Osteoblast (primary cell): ENCODE measurements around the gene SLC12A5. TPM values are rescaled to one million over a fixed set of nuclear protein-coding genes. Genes with fewer than 3 reads are reported as not detected.
A peak's percentile ranks its signal among the peaks of the same experiment; 100 is the strongest.

ENCODE experiments used
- DNase-seq: peaks from one replicate; pipeline ENCODE4 v3.0.0; 2011; ENCODE audit warnings: low spot score, mixed read lengths; ENCODE audit not compliant: insufficient read length; ENCODE audit errors: missing footprints
- H2AFZ ChIP-seq: 2 replicates; pipeline ENCODE4 v1.6.0; 2011; ENCODE audit warnings: mild to moderate bottlenecking, low read length
- H3K27ac ChIP-seq: 2 replicates; pipeline ENCODE4 v1.5.1; 2011; ENCODE audit warnings: mild to moderate bottlenecking, low read depth, low read length, moderate library complexity
- H3K27me3 ChIP-seq: 2 replicates; pipeline ENCODE4 v1.6.0; 2012; ENCODE audit warnings: mild to moderate bottlenecking, control low read depth, inconsistent platforms, low read length, moderate library complexity; ENCODE audit not compliant: insufficient read depth
- H3K36me3 ChIP-seq: 2 replicates; pipeline ENCODE4 v1.5.1; 2011; ENCODE audit warnings: mild to moderate bottlenecking, low read length, control low read depth, moderate library complexity; ENCODE audit not compliant: insufficient read depth
- H3K4me1 ChIP-seq: 2 replicates; pipeline ENCODE4 v1.5.1; 2011; ENCODE audit warnings: mild to moderate bottlenecking, low read length, control low read depth, moderate library complexity; ENCODE audit not compliant: insufficient read depth
- H3K4me2 ChIP-seq: 2 replicates; pipeline ENCODE4 v1.6.0; 2011; ENCODE audit warnings: mild to moderate bottlenecking, low read length; ENCODE audit not compliant: insufficient read depth
- H3K4me3 ChIP-seq: fragments of 200-600 bp; sonication (generic); 3 replicates; pipeline ENCODE4 v1.5.1; 2012; ENCODE audit warnings: mild to moderate bottlenecking, low read length, inconsistent platforms; ENCODE audit not compliant: insufficient read depth
- H3K79me2 ChIP-seq: 2 replicates; pipeline ENCODE4 v1.6.0; 2012; ENCODE audit warnings: mild to moderate bottlenecking, low read length, control low read depth, inconsistent platforms; ENCODE audit not compliant: insufficient read depth
- H3K9me3 ChIP-seq: 2 replicates; pipeline ENCODE4 v1.5.1; 2011; ENCODE audit warnings: low read depth, low read length, control low read depth
- H4K20me1 ChIP-seq: 2 replicates; pipeline ENCODE4 v1.6.0; 2012; ENCODE audit warnings: mild to moderate bottlenecking, low read length, control low read depth; ENCODE audit not compliant: insufficient read depth
- CTCF ChIP-seq: IDR thresholded peaks from 2 replicates; pipeline ENCODE4 v1.5.1; 2011; ENCODE audit warnings: mild to moderate bottlenecking, low read depth, low read length, moderate library complexity; ENCODE audit errors: extremely low read depth
- total RNA-seq: library from RNA; depleted of rRNA; stranded (reverse); fragments of >200 nt; gene quantifications from 2 replicates; pipeline ENCODE4 v1.2.3, GENCODE V29; 2012

The SLC12A5 gene
- total RNA-seq, 1 donor: under 0.01 TPM

GRCh38 chr20:46057856-46058598 lies 29.0 kb downstream of the SLC12A5 start:
- peak overlapping the region; percentile 63 for H3K4me3 ChIP-seq
- H3K4me2 ChIP-seq: peak overlapping the region; percentile 83
- DNase-seq: peak; percentile 90
- peaks cover 6% of the 10 kb centered on the region for H3K4me1 ChIP-seq
- peaks cover 61% of the 10 kb centered on the region for H4K20me1 ChIP-seq
- no peak overlapping the region for H3K27ac ChIP-seq
- no peaks in the 10 kb centered on the region for H3K79me2 ChIP-seq
- peak; percentile 47 for TF ChIP-seq CTCF
- peak overlapping the region; percentile 42 for H2AFZ ChIP-seq
- H3K36me3 ChIP-seq: peaks cover 22% of the 10 kb centered on the region
- peaks cover 20% of the 10 kb centered on the region for H3K27me3 ChIP-seq
- no peaks in the 10 kb centered on the region for H3K9me3 ChIP-seq

- H4K20me1 ChIP-seq: peaks cover 61% of the 10 kb centered on the region
- H3K27ac ChIP-seq: no peak overlapping the region
- H3K36me3 ChIP-seq: peaks cover 30% of the 10 kb centered on the region
- H3K9me3 ChIP-seq: no peaks in the 10 kb centered on the region
- peak; percentile 80 for DNase-seq
- no peak for TF ChIP-seq CTCF
- H3K4me2 ChIP-seq: peak overlapping the region; percentile 83
- H2AFZ ChIP-seq: no peak overlapping the region
- H3K4me1 ChIP-seq: peaks cover 6% of the 10 kb centered on the region
- H3K79me2 ChIP-seq: no peaks in the 10 kb centered on the region
- H3K27me3 ChIP-seq: peaks cover 20% of the 10 kb centered on the region
- H3K4me3 ChIP-seq: peak overlapping the region; percentile 63
Observed at GRCh38 chr20:46058599-46059281, 29.7 kb downstream of the SLC12A5 start.

- no peak overlapping the region for H3K4me3 ChIP-seq
- H3K9me3 ChIP-seq: no peaks in the 10 kb centered on the region
- H3K27me3 ChIP-seq: peaks cover 20% of the 10 kb centered on the region
- no peaks in the 10 kb centered on the region for H3K79me2 ChIP-seq
- H3K4me1 ChIP-seq: peaks cover 6% of the 10 kb centered on the region
- peaks cover 69% of the 10 kb centered on the region for H4K20me1 ChIP-seq
- peak; percentile 72 for DNase-seq
- H2AFZ ChIP-seq: no peak overlapping the region
- TF ChIP-seq CTCF: no peak
- peaks cover 46% of the 10 kb centered on the region for H3K36me3 ChIP-seq
- H3K27ac ChIP-seq: no peak overlapping the region
- H3K4me2 ChIP-seq: no peak overlapping the region
Observed at GRCh38 chr20:46060301-46060881, 31.4 kb downstream of the SLC12A5 start.

GRCh38 chr20:46060975-46061374 lies 32.0 kb downstream of the SLC12A5 start:
- H3K4me3 ChIP-seq: no peak overlapping the region
- no peak overlapping the region for H2AFZ ChIP-seq
- no peak for TF ChIP-seq CTCF
- H4K20me1 ChIP-seq: peaks cover 71% of the 10 kb centered on the region
- H3K4me2 ChIP-seq: no peak overlapping the region
- H3K9me3 ChIP-seq: no peaks in the 10 kb centered on the region
- no peak overlapping the region for H3K27ac ChIP-seq
- H3K79me2 ChIP-seq: no peaks in the 10 kb centered on the region
- H3K4me1 ChIP-seq: peaks cover 6% of the 10 kb centered on the region
- no peak for DNase-seq
- peaks cover 20% of the 10 kb centered on the region for H3K27me3 ChIP-seq
- peaks cover 52% of the 10 kb centered on the region for H3K36me3 ChIP-seq
